Caco-2 (cell line): Measurements from ENCODE around the gene CTSL. TPM values are rescaled to one million over a fixed set of nuclear protein-coding genes. Genes with fewer than 3 reads are reported as not detected.

Experiments used
- BruUV-seq: library from RNA; stranded (reverse); fragments of 400-500 nt; replicated peaks from 2 replicates; lab custom pipeline; 2021; lab: Mats Ljungman, UMichigan
- CTCF ChIA-PET: fragments of 300-600 bp; sonication (Branson Sonifier 250); formaldehyde crosslinking; loops from one replicate; lab custom pipeline; 2022; ENCODE audit warnings: antibody characterized with exemption; lab: Charles Lee
- POLR2A ChIA-PET: fragments of 300-600 bp; sonication (Branson Sonifier 250); formaldehyde crosslinking; loops from one replicate; lab custom pipeline; 2022; ENCODE audit warnings: antibody characterized with exemption; lab: Charles Lee
- DNase-seq, 2 experiments: peaks; one replicate each; pipeline versions ENCODE4 v3.0.0 to v3.0.0-alpha.2; 2020 to 2022
- H3K27me3 ChIP-seq: replicated peaks from 2 replicates; pipeline ENCODE4 v1.6.0; 2011; ENCODE audit warnings: low read length; ENCODE audit not compliant: control insufficient read depth, insufficient read depth
- H3K36me3 ChIP-seq: 2 replicates; pipeline ENCODE4 v1.5.1; 2011; ENCODE audit warnings: low read length; ENCODE audit not compliant: control insufficient read depth, insufficient read depth
- H3K4me1 ChIP-seq: fragments of 250-450 bp; sonication (Bioruptor Pico); 2 replicates; pipeline ENCODE4 v1.5.1; 2020; ENCODE audit warnings: mild to moderate bottlenecking
- H3K4me3 ChIP-seq: 2 replicates; pipeline ENCODE4 v1.5.1; 2011; ENCODE audit warnings: low read depth, mild to moderate bottlenecking, control low read depth, low read length
- H3K9me3 ChIP-seq: fragments of 250-450 bp; sonication (Bioruptor Pico); 2 replicates; pipeline ENCODE4 v1.5.1; 2020; ENCODE audit warnings: mild to moderate bottlenecking, moderate library complexity
- H3K27ac Mint-ChIP-seq: one replicate; pipeline ENCODE4 v1.8.0; 2022; ENCODE audit warnings: mixed read lengths; ENCODE audit not compliant: unreplicated experiment
- H3K27me3 Mint-ChIP-seq: one replicate; pipeline ENCODE4 v1.8.0; 2022; ENCODE audit warnings: mixed read lengths; ENCODE audit not compliant: insufficient read depth, unreplicated experiment
- H3K36me3 Mint-ChIP-seq: one replicate; pipeline ENCODE4 v1.8.0; 2022; ENCODE audit warnings: mild to moderate bottlenecking, mixed read lengths; ENCODE audit not compliant: insufficient read depth, unreplicated experiment
- H3K4me1 Mint-ChIP-seq: one replicate; pipeline ENCODE4 v1.8.0; 2022; ENCODE audit warnings: low read depth, mixed read lengths; ENCODE audit not compliant: unreplicated experiment
- H3K4me3 Mint-ChIP-seq: one replicate; pipeline ENCODE4 v1.8.0; 2022; ENCODE audit warnings: mild to moderate bottlenecking, moderate library complexity, mixed read lengths; ENCODE audit not compliant: unreplicated experiment
- H3K9me3 Mint-ChIP-seq: one replicate; pipeline ENCODE4 v1.8.0; 2022; ENCODE audit warnings: mixed read lengths; ENCODE audit not compliant: unreplicated experiment
- intact Hi-C: fragments of 100-400 bp; cut with micrococcal nuclease; formaldehyde crosslinking; loops from one replicate; pipeline ENCODE4 v1.10.0; 2022; ENCODE audit not compliant: unreplicated experiment
- total RNA-seq: library from RNA; stranded (reverse); gene quantifications from 2 replicates; pipeline ENCODE4 v1.2.3, GENCODE V29; 2022
- TF ChIP-seq, protein P1 (sequence below), 2 experiments: fragments of 200-600 bp in 1 of 2; IDR thresholded peaks; 1 replicate in 1 of 2; 2 replicates in 1 of 2; pipeline versions ENCODE4 v1.5.1 to v1.8.0; 2011 to 2022; ENCODE audit warnings: antibody characterized with exemption in 1 of 2, control low read depth in 1 of 2, inconsistent platforms in 1 of 2, low read depth in 1 of 2, low read length in 1 of 2, mild to moderate bottlenecking in 1 of 2, moderate library complexity in 1 of 2; ENCODE audit not compliant: insufficient read depth in 1 of 2, severe bottlenecking in 1 of 2, unreplicated experiment in 1 of 2

The CTSL gene
- total RNA-seq, 1 experiment from 2014 or later = 50.1 TPM

DNA sequence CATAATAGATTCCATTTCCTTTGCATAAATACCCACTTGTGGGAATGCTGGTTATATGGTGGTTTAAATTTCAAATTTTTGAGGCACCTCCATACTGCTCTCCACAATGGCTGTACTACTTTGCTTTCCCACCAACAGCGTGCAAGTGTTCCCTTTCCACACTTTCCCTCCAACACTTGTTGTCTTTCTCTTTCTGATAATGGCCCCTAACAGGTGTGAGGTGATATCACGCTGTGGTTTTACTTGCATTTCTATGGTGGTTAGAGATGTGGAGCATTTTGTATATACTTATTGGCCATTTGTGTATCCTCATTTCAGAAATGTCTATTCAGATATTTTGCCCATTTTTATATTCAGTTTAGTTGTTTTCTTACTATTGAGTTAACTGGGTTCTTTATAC, 34.6 kb downstream of the CTSL start:
- DNase-seq = no peak
- no peaks in the 10 kb centered on the region for H3K4me1 ChIP-seq
- no peak overlapping the region for H3K27ac Mint-ChIP-seq
- CTCF ChIA-PET = no interaction called here
- H3K4me3 Mint-ChIP-seq = no peak overlapping the region
- BruUV-seq = no TSS peak
- TF ChIP-seq, protein P1, sequence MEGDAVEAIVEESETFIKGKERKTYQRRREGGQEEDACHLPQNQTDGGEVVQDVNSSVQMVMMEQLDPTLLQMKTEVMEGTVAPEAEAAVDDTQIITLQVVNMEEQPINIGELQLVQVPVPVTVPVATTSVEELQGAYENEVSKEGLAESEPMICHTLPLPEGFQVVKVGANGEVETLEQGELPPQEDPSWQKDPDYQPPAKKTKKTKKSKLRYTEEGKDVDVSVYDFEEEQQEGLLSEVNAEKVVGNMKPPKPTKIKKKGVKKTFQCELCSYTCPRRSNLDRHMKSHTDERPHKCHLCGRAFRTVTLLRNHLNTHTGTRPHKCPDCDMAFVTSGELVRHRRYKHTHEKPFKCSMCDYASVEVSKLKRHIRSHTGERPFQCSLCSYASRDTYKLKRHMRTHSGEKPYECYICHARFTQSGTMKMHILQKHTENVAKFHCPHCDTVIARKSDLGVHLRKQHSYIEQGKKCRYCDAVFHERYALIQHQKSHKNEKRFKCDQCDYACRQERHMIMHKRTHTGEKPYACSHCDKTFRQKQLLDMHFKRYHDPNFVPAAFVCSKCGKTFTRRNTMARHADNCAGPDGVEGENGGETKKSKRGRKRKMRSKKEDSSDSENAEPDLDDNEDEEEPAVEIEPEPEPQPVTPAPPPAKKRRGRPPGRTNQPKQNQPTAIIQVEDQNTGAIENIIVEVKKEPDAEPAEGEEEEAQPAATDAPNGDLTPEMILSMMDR (IDR thresholded peaks at IDR 0.05; ENCODE audit: insufficient read depth in 1 of 2, low read depth in 1 of 2, low read length in 1 of 2, severe bottlenecking in 1 of 2, unreplicated experiment in 1 of 2) = no peak
- no peaks in the 10 kb centered on the region for H3K4me1 Mint-ChIP-seq
- no peaks in the 10 kb centered on the region for H3K36me3 ChIP-seq
- H3K9me3 ChIP-seq = no peaks in the 10 kb centered on the region
- intact Hi-C loops = no loop called here
- no peak overlapping the region for H3K4me3 ChIP-seq
- H3K36me3 Mint-ChIP-seq = no peaks in the 10 kb centered on the region
- H3K27me3 Mint-ChIP-seq = no peaks in the 10 kb centered on the region
- H3K27me3 ChIP-seq = no peaks in the 10 kb centered on the region
- H3K9me3 Mint-ChIP-seq = no peaks in the 10 kb centered on the region
- POLR2A ChIA-PET = no interaction called here

DNA sequence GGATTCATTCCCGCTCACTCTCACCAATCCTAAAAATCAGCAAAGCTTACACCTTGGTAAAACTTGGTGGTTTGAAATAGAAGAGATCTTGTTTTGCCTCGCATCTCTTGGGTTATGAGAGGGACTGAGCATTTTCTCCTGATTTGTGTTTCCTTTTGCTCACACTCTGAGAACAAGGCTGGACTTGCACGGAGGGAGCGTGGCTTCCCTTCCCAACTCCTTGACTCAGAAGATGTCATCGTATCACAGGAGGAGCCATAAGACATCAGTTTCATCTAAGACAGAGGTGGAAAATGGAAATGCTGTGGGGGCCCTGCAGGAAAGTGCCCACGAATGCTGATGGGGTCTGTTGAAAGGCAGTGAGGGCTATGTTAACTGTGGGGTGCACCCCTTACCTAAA, 37.4 kb downstream of the CTSL start:
- DNase-seq = no peak
- Mint-ChIP-seq H3K9me3 (no peaks in the 10 kb centered on the region), H3K4me1 (peaks cover 6% of the 10 kb centered on the region), H3K36me3 (no peaks in the 10 kb centered on the region), H3K27ac (no peak overlapping the region), H3K27me3 (no peaks in the 10 kb centered on the region), H3K4me3 (no peak overlapping the region)
- Histone ChIP-seq H3K9me3 (no peaks in the 10 kb centered on the region), H3K27me3 (no peaks in the 10 kb centered on the region), H3K4me1 (0 out of 2 replicates have a peak, but pooled peaks cover 5% of the 10 kb centered on the region), H3K36me3 (no peaks in the 10 kb centered on the region), H3K4me3 (no peak overlapping the region)
- intact Hi-C loops = no loop called here
- POLR2A ChIA-PET = no interaction called here
- CTCF ChIA-PET = no interaction called here
- no TSS peak for BruUV-seq
- TF ChIP-seq, protein P1 (IDR thresholded peaks at IDR 0.05; ENCODE audit: insufficient read depth in 1 of 2, low read depth in 1 of 2, low read length in 1 of 2, severe bottlenecking in 1 of 2, unreplicated experiment in 1 of 2) = no peak

DNA sequence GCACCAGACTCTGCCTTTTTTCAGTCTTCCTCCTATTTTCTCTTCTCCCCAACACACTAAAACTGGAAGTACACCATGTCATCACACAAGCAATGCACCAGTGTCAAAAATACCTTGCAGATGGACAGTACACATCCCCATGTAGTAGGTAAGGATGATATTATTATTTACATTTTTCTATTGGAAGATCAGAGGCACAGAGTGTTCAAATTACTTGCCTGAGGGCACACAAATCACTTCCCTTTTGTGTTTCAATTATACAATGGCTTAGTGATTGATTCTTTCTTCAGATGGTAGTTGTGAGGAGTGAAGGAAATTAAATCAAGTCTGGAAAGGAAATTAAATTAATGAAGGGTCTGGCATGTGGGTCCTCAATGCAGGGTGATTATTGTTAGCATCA, 39.6 kb downstream of the CTSL start:
- peaks cover 6% of the 10 kb centered on the region for H3K4me1 Mint-ChIP-seq
- intact Hi-C loops = loop anchor here (5.0 kb wide), 1 partner anchor 47 kb away; no protein-coding TSS in a partner anchor
- Histone ChIP-seq H3K36me3 (no peaks in the 10 kb centered on the region), H3K4me3 (no peak overlapping the region), H3K9me3 (no peaks in the 10 kb centered on the region), H3K4me1 (0 out of 2 replicates have a peak, but pooled peaks cover 5% of the 10 kb centered on the region), H3K27me3 (no peaks in the 10 kb centered on the region)
- TF ChIP-seq, protein P1 (IDR thresholded peaks at IDR 0.05; ENCODE audit: insufficient read depth in 1 of 2, low read depth in 1 of 2, low read length in 1 of 2, severe bottlenecking in 1 of 2, unreplicated experiment in 1 of 2) = no peak
- no peaks in the 10 kb centered on the region for H3K9me3 Mint-ChIP-seq
- H3K27ac Mint-ChIP-seq = no peak overlapping the region
- BruUV-seq = no TSS peak
- no peaks in the 10 kb centered on the region for H3K36me3 Mint-ChIP-seq
- ChIA-PET CTCF (no interaction called here), POLR2A (no interaction called here)
- no peak for DNase-seq
- H3K27me3 Mint-ChIP-seq = no peaks in the 10 kb centered on the region
- H3K4me3 Mint-ChIP-seq = no peak overlapping the region
